Choroid plexus epithelial cell (primary cell): ENCODE data around the gene S100A8.

Experiments used
- DNase-seq: peaks from one replicate; pipeline ENCODE4 v3.0.0-alpha.2; 2010; ENCODE audit warnings: low read depth
- H3K4me3 ChIP-seq: 2 replicates; pipeline ENCODE4 v1.5.1; 2011; ENCODE audit warnings: low read depth, mild to moderate bottlenecking, control low read depth, low read length, moderate library complexity
- CTCF ChIP-seq: conservative IDR thresholded peaks from 2 replicates; pipeline ENCODE4 v1.5.1; 2011; ENCODE audit warnings: low read depth, mild to moderate bottlenecking, control low read depth, inconsistent platforms, low read length, moderate library complexity

S100A8 gene

GRCh38 chr1:153395776-153396175 is 4.9 kb upstream of the S100A8 start:
- no peak for DNase-seq
- no peak for TF ChIP-seq CTCF
- H3K4me3 ChIP-seq: no peak overlapping the region

GRCh38 chr1:153395136-153395685 is 4.3 kb upstream of the S100A8 start:
- no peak for DNase-seq
- H3K4me3 ChIP-seq: no peak overlapping the region
- no peak for TF ChIP-seq CTCF

- H3K4me3 ChIP-seq: no peak overlapping the region
- DNase-seq: no peak
- no peak for TF ChIP-seq CTCF
These were observed 3.5 kb upstream of the S100A8 start for GRCh38 chr1:153394391-153394790.

- no peak for DNase-seq
- no peak overlapping the region for H3K4me3 ChIP-seq
These were observed 3.1 kb upstream of the S100A8 start for GRCh38 chr1:153393926-153394325.

GRCh38 chr1:153392822-153393221 is 1.9 kb upstream of the S100A8 start:
- no peak for DNase-seq
- TF ChIP-seq CTCF: no peak
- no peak overlapping the region for H3K4me3 ChIP-seq

More at GRCh38 chr1:153393926-153394325, 3.1 kb upstream of the S100A8 start:
- TF ChIP-seq CTCF: no peak

- TF ChIP-seq CTCF: no peak
- H3K4me3 ChIP-seq: no peak overlapping the region
- DNase-seq: no peak
These were observed 1.4 kb upstream of the S100A8 start for GRCh38 chr1:153392258-153392657.

- no peak for DNase-seq
- TF ChIP-seq CTCF: no peak
- H3K4me3 ChIP-seq: no peak overlapping the region
These were observed 647 bp downstream of the S100A8 start for GRCh38 chr1:153389973-153390879.
